SHP77 treated with DMSO at 0.1 percent for 48 hours (cell line): ENCODE results near the gene ANP32B.
"Not testable (repeated sequence)": the region's sequence is repeated elsewhere in the genome, so short reads cannot be mapped to it uniquely, and the experiment has no call there.

Experiments used
- DNase-seq: peaks from one replicate; lab custom pipeline; 2025; lab: John Stamatoyannopoulos, UW

The ANP32B gene

DNA sequence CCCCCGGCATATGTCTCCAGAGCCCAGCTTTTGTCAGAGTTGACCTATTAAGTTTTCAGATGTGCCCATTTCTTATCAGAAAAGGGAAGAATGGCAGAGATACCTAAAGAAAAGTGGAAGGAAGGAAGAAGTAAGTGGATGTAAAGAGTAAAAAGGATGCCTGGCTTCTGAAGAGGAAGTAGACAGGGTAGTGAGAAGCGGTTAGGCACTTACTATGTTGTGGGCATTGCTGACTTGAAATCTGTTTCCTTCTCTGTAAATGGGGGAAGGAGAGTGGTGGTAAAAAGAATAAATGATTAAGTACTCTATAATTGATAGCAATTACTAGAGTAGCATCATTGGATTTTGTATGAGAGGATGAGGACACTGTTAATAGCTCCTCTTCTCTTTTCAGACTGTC, 9.9 kb downstream of the ANP32B start:
- DNase-seq: no peak

DNA sequence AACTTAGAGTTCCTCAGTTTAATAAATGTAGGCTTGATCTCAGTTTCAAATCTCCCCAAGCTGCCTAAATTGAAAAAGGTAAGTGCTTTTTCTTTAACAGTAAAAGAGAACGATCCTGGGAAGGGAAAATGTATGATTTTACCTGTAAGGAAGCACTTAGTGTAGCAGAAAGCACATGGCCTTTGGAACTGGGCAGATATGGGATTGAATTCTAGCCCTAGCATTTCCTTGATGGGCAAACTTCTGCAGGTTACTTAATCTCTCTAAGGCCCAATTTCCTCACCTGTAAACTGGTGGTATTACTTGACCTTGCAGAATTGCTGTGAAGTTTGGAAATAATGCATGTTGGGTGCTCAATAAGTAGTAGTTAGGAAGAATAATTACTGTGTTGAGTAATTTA, 11.6 kb downstream of the ANP32B start:
- no peak for DNase-seq

DNA sequence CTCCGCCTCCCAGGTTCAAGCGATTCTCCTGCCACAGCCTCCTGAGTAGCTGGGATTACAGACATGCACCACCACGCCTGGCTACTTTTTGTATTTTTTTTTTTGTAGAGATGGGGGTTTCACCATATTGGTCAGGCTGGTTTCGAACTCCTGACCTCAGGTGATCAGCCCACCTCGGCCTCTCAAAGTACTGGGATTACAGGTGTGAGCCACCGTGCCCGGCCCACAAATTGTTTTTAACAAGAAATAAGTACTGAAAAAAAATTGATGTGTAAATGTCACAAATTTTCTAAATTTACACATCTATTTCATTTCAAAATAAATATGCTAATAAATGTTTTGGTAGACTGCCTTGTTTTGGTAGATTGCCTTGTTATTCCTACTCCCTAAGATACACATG, 13.5 kb downstream of the ANP32B start:
- not testable (repeated sequence) for DNase-seq

DNA sequence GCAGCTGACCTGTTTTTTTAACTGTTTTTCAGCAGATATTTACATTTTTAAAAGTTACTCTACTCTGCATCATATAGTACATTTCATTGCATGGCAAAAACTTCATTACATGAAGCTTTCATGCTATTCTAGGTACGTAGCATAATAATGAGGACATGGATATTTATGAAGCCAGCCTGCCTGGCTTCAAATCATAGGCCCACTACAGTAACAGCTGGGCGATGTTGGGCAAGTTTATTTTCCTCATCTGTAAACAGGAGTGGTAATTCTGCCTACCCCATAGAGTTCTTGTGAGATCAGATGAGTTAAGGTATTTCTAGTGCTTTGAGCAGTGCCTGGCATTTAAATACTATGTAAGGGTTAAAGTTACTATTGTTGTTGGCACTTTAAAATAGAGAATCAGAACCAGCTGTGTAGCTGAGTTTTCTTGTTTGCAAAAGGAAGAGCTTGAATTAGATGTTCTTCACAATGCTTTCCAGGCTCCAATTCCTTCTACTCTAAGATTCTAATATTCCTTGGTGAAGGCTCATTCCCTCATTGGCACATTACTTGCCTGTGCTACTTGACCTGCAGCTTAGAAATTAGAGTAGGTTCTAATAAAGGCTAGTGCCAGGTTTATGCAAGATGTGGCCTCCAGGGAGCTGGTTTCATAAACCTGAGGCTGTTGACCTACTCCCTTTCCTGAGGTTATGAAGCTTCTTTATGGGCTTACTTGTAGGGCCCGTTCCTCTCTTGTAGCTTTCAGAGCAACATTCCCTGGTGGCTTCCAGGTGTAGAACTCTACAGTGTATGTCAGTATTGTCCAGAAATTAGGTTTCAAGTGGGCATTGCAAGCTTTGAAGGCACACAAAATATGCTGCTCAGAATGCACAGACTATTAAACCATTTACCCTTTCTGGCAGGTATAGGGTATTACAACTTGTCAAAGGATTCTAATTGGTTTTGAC, 14.5 kb downstream of the ANP32B start:
- DNase-seq: no peak

DNA sequence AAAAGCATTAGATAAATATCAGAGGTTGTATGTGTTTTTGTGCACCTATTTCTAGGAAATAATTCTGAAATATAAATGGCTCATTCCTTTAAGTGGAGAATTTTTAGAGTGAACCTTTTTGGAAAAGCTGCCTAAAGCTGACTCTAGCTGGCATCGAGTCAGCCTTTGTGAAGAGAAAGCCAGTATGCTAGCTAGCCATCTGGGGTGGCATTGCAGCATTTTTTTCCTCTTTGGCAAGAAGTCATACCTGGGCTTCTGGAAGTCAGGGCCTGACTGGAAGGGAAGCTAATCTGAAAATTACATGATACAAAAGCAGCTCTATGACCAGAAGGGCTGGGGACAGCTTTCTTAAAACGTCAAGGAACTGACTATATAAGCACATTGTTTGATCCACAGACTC, 19.7 kb downstream of the ANP32B start:
- no peak for DNase-seq

DNA sequence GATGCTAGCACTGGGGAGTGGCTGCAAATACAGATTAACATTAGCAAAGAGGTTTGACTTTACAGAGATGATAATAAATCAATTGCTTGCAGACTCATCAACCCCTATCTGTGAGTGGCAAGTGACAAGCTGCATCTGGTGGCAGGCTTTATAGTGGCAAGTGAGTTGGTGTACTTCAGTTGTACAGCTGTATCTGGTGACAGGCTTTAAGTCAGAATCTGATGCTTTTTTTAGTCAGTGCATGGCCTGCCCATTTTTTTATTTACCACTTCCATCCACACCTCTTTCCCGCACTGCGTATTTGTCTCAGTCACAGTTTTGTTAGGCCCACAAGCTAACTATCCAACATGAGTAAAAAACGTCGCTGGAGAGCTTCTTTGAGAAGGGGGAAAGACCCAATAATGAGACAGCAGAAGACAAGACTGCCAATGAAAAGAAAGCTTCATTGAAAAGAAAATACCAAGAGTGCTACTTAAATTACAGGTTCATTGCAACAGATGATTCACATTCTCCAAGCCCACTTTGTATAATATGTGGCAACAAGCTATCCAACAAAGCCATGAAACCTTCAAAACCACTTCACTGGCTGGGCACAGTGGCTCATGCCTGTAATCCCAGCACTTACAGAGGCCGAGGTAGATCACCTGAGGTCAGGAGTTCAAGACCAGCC, 23.1 kb downstream of the ANP32B start:
- DNase-seq: no peak

DNA sequence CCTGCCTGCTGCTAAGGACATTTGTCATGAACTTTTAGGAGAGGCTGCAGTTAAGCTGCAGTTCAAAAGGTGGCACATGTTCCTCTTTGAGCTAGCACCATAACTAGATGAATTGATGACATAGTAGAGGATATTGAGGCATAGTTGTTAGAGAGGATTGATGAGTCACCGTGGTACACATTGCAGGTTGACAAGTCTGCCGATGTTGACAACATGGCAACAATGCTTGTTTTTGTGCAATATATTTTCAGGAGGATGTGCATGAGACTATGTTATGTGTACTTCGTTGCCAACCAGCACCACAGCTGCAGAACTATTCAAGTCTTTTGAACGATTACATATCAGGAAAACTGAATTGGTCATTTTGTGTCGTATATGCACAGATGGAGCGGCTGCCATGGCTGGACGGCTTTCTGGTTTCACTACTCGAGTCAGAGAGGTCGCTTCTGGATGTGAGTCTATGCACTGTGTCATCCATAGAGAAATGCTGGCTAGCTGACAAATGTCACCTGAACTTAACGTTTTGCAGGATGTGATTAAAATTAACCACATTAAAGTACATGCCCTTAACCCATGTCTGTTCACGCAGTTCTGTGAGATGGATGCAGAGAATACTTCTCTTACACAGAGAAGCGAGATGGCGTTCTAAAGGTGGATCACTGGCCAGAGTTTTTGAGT, 24.2 kb downstream of the ANP32B start:
- DNase-seq: no peak

DNA sequence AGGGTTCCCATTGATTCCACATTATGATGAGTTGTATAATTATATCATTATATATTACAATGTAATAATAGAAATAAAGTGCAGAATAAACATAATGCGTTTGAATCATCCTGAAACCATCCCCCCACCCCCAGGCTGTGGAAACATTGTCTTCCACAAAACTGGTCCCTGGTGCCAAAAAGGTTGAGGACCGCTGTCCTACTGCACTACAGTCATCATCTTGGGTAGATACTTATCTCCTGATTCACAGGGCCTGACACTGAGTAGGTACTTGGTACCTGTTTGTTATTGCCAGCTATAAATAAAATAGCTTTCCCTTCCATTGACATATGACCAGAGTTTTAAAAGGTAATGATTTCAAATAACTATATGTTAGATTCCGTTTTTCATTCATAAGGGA, 25.6 kb downstream of the ANP32B start:
- no peak for DNase-seq

DNA sequence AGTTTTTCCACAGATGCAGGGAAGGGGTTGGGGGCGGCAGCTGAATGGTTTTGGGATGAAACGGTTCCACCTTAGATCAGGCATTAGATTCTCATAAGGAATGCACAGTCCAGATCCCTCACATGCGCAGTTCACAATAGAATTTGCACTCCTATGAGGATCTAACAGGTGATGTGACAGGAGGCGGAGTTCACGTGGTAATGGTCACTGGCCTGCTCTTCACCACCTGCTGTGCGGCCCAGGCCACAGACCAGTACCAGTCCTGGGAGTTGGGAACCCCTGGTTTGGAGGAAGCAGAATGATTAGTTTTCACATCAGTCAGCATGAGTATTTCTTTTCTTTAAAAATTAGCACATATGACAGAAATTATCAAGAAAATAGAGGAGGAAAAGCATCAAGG, 26.3 kb downstream of the ANP32B start:
- DNase-seq: no peak

DNA sequence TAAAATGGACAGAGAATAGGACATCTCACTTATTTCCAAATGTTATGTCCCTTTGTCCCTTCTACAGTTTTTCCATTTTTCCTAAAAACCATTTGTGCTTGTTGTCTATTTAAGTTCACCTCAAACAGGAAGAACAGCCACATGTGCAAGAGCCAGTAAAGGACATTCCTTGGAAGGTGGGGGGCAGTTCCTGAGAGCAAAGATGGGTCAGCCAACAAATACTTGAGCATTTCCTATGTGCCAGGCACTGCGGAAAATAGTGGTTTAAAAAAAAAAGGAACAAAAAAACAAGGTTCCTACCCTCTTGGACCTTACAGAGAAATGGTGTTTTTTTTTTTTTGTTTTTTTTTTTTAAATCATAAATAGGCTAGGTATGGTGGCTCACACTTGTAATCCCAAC, 26.8 kb downstream of the ANP32B start:
- DNase-seq: no peak

DNA sequence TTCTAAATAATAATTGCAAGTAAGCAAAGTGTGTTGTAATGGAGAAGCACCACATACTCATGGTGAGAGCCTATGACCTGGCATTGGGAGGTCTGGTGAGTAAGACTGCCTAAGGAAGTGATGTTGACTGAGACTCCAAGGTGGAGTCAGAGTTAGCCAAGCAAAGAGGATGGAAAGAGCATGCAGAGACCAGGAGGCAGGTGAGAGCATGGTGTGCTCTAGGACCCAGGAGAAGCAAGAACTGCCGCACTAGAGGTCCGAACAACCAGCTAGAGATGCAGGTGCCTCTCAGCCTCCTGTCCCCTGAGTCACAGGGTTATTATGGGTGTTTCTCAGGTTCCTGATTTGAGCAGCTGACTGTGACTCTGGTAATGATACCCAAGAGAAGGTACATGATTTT, 27.3 kb downstream of the ANP32B start:
- DNase-seq: no peak

DNA sequence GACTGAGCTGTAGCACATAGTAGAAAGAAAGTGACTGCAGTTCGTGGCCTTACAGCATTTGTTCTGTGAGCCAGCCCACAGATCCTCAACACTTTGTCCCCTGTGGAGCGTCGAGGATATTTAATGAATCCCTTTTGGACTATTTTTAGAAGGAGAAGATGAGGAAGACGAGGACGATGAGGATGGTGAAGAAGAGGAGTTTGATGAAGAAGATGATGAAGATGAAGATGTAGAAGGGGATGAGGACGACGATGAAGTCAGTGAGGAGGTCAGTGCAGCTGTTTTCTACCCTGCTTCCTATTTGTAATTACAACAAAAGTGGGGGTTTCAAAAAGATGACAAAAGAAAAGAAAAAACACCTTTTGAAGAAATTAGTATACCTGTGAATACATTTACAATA, 28.0 kb downstream of the ANP32B start:
- DNase-seq: no peak

DNA sequence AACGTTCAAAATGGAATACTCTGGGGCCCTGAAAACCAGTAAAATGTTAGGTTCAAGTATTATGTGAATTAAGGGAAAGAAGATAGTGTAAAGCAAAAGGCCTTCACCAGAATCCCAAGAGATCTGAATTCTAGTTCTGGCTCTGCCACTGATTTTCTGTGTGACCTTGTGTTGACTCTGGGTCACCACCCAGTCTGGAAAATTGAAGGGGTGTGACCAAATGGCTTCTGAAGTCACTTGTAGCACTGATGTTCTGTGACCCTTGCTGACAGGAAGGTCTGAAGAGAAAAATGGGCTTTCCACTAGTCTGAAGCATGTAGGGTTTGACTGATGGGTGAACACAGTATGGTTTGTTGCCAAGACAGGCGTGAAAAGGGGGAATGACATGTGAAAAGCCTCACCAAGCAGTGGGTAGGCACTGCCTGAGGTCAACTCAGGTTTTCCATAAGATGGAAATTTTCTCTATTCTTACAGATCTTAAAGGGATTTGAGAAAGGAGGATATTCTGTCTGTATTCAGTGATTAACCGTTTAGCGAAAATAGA, 33.1 kb downstream of the ANP32B start:
- DNase-seq: no peak

DNA sequence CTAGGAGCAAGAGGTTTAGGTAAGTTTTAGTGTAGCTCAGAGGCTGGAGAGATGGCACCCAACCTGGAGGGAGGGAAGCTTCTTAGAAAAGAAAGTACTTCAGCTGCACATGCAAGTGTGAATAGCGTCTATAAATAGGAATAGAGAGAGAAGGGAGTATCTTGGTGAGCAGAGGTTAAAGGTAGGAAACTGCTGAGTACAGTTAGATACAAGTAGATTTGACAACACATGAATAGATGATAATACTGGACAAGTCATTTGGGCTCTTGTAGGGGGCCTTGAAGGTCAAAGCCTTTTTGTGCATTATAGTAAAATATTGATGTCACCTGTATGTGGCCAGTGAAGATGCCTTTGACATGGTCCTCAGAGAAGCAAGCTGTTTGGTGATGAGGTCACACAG, 34.2 kb downstream of the ANP32B start:
- DNase-seq: no peak

DNA sequence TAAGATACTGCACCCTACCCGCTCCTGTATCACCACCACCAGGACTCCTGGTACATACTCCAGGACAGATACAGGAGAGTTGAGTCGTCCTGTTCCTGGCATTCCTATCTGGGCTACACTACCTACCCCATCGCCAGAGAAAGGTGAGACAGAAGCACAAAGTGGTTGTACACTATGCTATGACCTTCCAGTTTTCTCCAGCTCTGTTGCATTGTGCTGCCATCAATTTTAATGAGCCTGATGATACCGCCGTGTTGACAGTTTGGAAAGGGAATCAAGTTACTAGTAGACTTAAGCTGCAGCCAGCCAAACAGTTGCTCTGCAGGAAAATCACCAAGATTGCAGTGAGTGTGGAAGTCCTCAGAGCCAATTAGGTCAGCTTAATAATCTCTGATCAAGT, 35.2 kb downstream of the ANP32B start:
- no peak for DNase-seq

DNA sequence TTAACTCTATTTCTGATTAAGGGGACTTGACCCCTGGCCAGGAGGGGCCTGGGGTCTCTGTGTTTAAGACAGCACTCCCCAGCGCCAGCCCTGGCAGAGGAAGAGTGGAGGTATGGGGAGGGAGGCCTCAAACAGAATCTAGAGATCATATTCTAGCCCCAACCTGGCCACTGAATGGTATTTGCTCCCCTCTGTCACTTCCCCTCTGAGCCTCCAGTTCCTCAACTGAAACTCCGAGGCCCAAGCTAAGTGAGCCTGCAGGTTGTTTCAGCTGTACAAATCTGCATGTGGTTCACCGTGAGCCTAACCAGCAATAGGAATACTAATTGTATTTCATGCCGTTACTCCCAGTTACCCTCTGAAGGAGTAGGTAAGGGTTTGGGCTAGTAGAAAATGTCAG, 36.0 kb downstream of the ANP32B start:
- no peak for DNase-seq

DNA sequence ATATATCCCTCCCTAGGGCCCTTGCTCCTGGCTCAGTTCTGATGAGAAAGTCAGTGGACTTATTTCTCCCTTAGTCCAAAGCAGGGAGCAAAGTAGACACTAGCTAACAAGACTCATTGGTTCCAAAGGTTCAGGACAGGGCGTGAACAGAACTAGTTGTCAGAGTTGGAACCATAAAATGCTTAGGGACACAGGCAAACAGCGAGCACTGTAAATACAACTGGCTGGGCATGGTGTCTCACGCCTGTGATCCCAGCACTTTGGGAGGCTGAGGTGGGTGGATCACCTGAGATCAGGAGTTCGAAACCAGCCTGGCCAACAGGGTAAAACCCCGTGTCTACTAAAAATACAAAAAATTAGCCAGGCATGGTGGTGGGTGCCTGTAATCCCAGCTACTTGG, 36.7 kb downstream of the ANP32B start:
- not testable (repeated sequence) for DNase-seq

DNA sequence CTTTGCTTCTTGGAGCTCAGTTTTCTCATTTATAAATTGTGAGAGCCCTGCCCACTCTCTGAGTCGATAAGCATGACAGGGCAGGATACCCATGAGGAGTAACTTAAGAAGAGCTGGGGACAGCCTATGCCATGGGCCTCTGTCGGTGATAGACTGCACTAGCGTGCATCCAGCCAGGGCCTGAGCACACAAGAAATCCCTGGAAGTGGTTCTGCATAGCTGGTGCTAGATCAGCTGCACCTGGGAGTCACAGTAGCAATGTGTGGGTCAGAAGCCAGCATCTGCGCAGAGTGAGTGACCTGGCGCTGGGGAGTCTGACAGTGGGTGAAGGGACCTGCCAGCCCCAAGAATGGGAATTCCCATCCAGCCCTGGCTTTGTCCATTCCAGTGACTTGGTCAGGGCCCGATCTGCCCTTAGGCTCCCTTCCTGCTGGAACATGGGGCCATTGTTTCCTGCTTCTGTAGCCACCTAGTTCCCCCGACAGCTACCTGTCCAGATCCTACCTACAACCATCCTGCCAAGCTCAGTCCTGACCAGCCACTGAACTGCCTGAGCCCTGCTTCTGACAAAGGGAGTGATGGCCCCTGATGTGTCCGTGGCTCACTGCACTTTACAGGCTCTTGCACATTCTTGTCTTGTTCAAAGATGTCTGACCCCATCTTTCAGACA, 37.5 kb downstream of the ANP32B start:
- no peak for DNase-seq

DNA sequence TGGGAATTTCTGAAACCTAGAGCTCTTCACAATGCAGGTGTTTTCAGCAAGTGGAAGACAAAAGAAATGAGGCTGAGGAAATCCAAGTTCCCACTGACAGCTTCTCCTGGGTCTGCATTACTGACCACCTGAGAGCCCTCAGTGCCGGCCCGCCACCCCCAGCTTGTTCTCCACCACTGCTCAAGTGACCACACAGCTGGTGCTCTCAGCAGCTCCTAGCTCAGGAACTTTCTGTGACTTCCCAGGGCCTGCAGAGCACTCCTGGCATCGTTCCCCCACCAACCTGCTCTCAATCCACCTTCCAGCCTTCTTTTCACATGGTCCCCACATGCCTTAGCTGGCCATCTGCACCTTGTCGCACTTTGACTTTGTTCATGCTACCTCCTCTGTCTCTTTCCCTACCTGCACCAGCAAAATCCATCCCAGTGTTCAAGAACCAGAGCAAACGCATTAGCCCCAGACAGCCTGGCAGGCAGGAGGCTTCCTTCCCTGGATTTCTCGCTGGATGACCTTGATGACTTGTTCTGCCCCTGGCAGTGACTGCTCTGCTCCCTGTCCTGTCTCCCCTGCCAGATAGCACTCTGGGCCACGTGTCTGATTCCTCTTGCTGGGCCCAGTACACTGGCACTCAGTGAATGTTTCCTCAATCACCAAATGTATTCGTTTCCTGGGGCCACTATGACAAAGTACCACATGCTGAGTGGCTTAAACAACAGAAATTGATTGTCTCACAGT, 38.3 kb downstream of the ANP32B start:
- DNase-seq: no peak

DNA sequence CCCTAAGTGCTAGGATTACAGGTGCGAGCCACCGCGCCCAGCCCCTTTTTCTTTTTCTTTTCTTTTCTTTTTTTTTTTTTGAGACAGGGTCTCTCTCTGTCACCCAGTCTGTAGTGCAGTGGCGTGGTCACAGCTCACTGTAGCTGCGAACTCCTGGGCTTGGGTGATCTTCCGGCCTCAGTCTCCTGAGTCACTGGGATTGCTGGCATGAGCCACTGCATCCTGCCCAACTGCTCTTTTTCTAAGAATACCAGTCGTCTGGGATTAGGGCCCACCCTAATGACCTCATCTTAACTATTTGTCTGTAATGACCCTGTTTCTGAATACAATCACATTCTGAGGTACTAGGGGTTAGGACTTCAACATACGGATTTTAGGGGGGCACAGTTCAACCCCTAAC, 39.3 kb downstream of the ANP32B start:
- no peak for DNase-seq

DNA sequence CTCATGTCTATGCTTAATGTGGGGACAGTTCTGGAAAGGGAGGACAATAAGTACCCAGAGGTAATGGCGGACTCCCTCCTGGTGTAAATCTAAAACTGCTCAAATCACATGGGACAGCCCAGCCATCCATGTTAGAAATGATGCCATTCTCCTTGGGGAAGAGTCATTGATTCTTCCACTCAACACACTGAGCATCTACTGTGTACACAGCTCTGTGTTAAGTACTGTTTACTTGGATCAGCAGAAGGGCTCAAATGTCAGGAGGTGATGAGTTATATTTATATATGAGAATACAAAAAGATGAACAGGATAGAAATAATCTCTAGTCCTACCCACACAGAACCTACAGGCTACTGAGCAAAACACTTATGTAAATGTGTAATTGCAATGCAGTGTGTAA, 41.6 kb downstream of the ANP32B start:
- DNase-seq: no peak
